Hematopoietic multipotent progenitor cell treated with erythropoietin and hydrocortisone succinate and interleukin-3 and kit ligand, for 15 days (in vitro differentiated cells): Measurements from ENCODE around the gene SCYGR1.
"Not testable (repeated sequence)": the region's sequence is repeated elsewhere in the genome, so short reads cannot be mapped to it uniquely, and the experiment has no call there.

Source experiments
- DNase-seq: peaks from one replicate; pipeline ENCODE4 v3.0.0-alpha.2; 2015; ENCODE audit warnings: low spot score

SCYGR1 gene

DNA sequence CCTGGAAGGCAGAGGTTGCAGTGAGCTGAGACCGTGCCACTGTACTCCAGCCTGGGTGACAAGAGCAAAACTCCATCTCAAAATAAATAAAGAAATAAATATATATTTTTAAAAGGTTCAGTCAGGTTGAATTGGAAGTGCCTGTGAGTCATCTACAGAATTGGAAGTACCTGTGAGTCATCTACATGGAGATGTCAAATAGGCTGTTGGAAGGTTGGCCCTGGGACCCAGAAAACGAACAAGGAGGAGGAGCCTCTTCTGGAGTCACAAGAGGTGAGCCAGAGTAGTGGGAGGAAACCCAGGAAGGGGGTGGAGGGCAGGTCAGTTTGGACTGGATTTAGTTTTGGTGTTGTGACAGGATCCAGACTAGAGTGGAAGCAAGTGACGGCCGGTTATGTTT, 15.2 kb upstream of the SCYGR1 start:
- DNase-seq, result no peak

DNA sequence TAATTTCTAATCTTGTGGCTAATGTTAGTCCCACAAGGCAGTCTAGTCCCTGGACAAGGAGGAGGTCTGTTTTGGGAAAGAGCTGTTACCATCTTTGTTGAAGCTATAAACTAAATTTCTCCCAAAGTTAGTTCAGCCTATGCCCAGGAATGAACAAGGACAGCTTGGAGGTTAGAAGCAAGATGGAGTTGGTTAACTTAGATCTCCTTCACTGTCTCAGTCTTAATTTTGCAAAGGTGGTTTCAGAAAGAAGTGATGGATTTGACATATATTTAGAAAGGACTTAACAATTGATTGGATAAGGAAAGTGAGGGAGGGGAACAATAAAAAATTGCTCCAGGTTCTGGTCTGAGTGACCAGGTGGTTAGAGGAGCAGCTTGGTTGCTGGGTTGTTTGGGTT, 14.6 kb upstream of the SCYGR1 start:
- no peak for DNase-seq

DNA sequence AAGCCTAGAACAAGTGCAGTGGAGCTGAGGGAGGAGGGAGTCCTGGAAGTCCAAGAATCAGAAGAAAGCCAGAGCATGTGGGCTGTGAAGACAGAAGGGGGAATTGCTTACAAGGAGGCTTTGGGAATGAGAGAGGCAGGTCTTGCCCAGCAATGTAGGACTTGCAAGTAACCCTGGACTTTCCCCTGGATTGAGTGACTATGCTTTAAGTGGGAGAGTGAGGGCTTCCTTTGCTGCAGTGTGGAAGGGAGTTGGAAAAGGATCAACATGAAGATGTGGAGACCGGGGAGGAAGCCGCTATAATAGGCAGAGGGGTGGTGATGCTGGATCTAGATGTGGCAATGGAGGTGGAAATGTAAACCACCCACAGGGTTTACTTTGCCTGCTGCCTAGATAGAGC, 13.8 kb upstream of the SCYGR1 start:
- no peak for DNase-seq

DNA sequence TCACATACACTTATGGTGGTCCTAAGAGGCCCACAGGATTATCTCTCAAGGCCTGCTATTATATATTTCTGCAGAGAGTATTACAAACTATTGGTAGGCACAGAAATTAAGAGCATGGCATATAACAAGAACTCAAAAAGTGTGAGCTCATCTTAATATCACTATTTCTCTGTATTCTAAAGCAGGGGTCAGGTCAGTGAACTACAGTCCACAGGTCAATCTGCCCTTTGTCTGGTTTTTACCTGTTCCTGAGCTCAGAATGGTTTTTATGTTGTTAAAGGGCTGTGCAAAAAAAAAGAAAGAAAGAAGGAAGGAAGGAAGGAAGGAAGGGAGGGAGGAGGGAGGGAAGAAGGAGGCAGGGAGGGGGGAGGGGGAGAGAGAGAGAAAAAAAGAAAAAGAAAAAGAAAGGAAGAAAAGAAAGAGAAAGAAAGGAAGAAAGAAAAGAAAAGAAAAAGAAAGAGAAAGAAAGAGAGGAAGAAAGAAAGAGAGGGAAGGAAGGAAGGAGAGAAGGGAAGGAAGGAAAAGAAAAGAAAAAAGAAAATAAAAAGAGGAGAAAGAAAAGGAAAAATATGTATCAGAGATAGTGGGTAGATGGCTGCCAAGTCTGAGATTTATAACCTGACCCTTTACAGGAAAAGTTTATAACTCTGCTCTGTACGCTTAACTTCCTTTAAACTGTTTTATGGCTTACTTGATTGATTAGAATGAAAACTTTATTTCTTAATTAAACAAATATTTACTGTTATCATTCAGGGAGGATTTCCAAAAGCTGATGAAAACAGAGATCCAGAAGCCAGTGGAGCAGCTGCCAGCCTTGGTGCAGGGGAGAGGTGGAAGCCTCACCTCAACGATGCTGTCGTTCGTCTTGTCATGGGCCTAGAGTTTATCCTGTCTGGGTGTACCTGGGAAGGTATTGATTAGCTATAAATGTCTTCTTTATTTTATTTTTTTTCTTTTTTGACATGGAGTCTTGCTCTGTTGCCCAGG, 11.2 kb upstream of the SCYGR1 start:
- DNase-seq, result no peak

DNA sequence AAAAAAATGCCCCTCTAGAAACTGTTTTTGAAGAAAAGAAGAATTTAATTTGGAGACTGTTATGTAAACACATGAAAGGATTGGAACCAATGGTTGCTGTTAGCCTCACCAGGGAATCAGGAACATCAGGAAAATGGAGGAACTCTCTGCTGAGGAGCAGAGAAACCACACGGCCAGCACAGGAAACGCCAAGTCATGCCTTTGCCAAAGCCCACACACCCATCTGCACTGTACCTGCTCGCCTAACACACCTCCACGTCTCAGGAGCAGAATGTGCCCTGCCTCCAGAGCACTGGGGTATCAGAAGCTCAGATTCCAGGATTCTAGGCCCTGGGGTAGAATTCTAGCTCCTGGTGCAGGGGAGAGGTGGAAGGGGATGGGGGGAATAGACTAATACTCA, 9.8 kb upstream of the SCYGR1 start:
- DNase-seq, result no peak

DNA sequence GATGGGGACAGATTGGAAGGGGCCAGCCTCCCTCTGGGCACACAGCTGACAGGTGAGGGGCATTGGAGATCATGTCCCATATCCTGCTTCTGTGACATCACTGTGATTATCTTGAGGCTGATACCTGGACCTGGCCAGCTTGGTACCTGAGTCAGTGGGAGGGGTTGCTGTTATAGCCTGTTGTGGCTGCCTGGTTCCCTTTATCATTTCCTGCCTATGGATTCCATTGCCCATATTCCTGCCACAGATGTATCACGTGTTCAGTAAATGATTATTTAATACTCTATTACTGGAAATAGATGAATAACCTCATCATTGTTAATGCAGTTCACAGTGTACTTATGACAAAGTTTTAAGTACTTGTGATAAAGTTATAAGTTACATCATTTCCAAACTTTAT, 7.8 kb upstream of the SCYGR1 start:
- DNase-seq, result no peak

DNA sequence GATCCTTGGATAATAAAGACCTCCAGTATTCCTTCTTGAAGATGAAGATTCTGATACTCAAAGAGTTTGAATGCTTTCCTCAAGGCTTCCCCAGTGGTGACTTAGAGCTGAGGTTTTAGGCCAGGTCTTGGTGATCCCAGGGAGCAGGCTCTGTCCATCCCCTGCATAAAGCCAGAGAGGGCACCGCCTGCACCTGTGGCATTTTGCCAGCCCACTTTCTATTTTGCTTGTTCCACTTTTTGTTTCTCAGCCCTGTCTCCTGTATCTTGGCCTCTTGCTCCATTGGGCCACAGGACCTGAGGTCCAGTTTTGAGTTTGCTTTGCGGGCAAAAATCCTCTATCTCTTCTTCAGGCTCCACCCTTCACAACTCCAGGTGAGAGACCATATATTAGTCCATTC, 6.7 kb upstream of the SCYGR1 start:
- DNase-seq, result no peak

DNA sequence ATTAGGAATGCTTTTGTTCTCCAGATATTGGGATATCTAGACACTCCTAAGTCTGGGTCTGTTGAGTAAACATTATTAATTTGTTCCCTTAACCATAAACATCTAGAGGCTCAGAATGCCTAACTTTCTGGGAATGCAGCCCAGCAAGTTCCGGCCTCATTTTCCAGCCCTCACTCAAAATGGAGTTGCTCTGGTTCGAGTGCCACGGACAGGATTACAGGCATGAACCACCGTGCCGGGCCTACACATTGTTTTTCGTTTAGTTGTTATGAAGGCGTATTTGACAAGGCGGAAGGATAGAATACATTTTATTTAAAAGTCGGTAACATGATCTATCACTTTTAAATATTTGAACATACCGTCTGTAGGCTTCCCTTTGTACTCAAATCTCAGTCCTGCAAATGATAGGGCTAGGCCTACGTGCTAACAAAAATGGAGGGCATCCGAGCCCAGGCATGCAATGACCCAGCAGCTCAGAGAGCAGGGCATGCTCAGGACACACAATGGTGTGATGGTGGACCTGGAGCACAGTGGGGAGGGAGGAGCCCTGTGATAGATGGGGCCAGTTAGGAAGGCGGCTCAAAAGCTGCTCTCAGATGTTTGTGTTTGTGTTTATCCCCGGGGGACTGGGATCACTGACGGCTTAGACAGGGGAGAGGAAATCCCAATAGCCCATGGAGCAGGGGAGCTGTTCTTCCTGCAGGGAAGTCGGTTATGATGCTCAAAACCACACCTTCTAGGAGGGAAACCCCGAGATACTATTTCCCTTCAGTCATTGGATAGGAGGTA, 2.9 kb upstream of the SCYGR1 start:
- DNase-seq, result no peak

DNA sequence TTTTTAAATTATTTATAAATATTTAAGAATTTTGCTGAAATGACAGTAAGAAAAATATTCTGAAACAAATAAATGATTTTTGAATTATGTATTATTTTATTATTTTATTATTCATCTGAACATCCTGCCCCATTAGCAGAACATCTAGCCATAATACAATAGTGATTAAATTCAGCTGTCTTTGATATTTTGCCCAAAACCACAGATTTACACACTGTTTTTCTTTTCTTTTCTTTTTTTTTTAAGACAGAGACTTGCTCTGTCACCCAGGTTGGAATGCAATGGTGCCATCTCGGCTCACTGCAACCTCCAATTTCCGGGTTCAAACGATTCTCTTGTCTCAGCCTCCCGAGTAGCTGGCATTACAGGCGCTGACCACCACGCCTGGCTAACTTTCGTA, 1.9 kb upstream of the SCYGR1 start:
- no peak for DNase-seq

DNA sequence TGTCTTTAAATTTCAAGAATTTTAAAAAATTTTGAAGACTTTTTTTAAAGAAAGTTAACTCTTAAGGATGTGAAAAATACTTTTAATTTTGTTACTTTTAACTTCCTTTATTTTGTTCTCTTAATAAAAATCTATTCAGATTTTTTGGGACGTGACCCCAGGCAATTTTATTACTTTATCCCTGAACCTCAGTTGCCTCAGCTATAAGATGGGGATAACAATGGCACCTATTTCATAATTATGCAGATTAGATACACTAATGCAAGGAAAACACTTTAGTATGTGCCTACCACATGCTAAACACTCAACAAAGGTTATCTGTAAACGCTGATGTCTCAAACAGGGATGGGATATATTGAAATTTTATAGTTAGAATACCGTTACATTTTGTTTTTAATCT, 1.5 kb upstream of the SCYGR1 start:
- DNase-seq, result no peak

DNA sequence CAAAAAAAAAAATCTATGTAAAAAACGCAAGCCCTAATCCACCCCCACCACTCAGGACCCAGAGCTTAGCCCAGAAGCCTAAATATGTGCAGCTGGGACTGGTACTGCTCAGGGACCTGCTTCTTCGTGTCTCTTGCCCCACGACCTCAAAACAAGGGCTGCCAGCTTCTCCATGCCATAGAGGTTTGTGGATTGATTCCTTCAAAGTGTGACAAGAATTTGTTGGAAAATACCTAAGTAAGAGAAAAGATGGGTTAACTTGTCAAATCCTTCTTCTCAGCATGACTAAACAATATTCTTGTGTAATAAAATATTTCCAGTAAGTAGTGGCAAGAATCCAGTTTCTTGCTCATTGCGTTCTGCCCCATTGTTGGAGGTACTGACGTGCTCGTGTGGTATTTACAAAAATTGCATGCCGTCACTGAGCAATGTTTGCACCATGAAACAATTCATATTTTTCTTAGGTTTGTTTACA, 825 bp upstream of the SCYGR1 start:
- DNase-seq, result no peak

DNA sequence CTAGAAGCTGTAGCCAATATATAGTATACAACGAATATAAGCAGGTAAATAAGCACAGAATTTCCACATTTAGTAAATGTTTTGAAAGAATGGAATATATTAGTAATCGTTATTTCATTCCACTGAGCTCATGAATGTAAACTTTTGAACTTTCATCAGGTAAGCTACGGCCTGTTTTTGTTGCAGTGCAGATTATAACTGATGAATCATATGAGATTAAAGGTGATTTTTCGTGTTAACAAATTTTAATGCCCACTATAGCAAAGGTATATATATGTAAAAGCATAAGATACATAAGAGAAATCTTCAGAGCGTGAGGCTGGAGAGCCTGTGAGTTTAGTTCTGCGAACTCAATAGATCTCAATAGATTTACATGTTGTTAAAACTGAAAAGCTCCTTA, 1.1 kb downstream of the SCYGR1 start:
- no peak for DNase-seq

DNA sequence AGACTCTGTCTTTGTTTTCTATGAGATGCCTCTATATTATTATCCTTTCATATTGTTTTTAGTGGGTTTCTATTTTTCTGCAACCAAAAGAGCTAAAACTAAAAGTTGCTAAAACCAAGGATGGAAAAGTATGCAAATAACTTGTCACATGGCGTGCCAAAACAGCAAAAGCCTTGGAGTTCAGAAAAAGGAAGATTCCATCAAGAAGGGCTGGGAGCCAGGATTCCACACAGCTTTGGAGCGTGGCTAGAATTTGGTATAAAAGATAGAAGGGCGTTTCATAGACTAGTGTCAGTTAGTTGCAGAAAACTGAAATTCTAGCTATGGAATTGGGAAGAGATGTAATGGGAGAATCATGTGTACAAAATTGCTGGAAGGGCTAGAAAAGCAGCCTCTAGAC, 4.1 kb downstream of the SCYGR1 start:
- no peak for DNase-seq

DNA sequence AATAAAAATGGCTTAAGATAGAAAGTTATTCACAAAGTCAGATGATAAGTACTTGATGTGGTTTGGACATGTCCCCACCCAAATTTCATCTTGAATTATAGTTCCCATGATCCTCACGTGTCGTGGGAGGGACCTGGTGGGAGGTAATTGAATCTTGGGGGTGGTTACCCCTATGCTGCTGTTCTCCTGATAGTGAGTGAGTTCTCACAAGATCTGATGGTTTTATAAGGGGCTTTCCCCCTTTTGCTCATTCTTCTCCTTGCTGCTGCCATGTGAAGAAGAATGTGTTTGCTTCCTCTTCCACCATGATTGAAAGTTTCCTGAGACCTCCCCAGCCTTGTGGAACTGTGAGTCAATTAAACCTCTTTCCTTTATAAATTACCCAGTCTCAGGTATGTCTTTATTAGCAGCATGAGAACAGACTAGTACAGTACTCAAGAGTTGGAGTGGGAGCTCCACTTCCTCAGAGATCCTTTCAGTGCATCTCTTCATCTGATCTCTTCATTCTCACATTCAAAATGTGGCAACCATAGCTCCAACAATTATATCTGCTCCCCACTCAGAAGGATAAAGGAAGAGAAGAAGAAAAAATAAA, 5.4 kb downstream of the SCYGR1 start:
- DNase-seq, result not testable (repeated sequence)

DNA sequence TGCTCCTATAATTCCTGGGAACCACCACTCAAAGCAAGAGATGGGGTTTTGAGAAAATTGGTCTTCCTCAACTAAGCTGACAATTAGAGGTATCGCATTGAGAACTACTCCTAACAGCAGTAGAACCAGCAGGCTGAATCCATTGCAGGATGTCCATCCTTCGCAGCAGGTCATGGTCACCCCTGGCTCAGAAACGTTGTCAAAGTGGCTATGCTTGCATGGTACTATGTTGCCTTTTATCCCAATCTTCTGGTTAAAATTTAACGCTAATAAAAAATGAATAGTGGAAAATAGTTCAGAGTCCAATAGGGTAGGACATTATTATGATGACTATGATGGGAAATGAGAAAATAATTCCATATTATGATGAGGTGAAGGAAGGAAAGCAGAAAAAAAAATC, 8.7 kb downstream of the SCYGR1 start, which contains the start of gene TM4SF20:
TSS of gene TM4SF20 (minus strand) at position 212 of the 400 bp plus-strand sequence. CDS start at position 174, 38 bp downstream.
- DNase-seq, result no peak

DNA sequence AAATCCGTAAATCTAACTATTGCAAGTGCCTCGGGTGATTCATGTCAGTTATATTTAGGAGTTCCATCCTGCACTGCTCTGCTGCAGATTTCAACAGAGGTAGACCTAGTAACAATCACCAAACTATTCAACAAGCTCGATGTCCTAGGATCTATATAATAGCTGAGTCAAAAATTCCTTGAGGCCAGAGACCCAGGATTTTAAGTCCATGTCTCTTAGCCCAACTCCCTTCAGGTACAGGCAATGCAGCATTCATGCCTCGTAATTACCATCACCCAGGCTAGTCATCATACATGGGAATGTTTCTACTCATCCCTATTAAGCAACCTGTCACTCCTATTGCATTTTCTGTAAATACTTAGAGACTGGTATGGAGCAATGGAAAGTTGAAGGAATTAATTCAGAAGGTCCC, 9.4 kb downstream of the SCYGR1 start:
- DNase-seq, result no peak

DNA sequence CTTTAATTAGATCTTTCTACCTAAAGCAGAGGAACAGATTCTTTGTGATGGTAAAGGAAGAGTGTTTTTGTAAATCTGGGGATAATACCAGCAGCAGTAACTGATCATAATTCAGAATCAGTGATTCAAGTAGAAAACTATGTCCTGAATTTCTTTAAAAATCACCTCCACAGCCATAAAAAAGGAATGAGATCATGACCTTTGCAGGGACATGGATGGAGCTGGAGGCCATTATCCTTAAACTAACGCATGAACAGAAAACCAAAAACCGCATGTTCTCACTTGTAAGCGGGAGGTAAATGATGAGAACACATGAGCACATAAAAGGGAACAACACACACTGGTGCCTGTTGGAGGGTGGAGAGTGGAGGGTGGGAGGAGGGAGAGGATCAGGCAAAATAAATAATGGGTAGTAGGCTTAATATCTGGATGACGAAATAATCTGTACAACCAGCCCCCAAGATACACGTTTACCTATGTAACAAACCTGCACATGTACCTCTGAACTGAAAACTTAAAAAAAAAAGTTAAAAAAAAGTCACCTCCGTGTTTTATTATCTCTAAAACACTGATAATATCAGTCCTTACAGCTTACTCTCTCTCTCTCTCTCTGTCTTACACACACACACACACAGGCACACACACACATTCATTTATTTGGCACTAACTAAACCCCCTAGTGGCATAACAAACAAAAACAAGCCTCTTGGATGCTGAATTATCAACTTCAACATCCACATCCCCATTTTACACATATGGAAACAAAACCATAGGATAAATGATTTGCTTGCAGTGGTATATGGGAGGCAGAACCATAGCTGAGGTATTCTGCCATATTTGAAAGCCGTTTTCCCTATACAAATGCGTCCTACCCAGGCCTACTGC, 10.0 kb downstream of the SCYGR1 start:
- DNase-seq, result no peak

DNA sequence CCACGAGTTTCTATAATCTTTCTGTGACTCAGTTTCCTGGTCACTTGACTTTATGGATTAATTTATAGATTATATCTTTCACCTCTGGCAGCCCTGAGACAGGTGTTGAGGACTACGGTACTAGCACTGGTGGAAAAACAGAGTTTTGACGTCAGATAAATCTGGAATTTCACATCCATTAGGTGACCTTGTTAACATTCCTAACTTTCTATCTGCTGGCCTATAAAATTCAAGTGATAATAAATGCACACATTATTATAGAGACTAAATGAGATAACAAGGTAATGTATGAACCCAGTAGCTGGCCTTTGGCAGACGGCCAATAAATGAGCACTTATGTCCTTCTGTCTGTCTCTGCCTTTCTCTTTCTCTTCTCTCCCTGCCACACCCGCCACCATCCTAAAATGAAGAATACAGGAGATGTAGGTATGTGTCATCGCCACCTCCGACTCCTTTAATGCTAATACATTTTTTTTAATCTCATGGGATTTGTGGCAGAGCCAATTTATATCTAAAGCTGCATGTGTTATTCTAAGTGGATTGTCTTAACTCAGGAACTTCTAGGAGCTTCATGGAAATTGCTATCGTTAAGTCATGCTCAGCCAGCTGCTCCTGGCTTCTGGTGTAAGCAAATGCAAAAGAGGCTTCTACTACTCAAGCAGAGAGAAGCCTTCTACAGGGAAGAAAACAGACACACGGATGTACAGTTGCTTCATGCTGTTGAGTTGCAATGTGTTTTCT, 10.9 kb downstream of the SCYGR1 start:
- DNase-seq, result no peak

DNA sequence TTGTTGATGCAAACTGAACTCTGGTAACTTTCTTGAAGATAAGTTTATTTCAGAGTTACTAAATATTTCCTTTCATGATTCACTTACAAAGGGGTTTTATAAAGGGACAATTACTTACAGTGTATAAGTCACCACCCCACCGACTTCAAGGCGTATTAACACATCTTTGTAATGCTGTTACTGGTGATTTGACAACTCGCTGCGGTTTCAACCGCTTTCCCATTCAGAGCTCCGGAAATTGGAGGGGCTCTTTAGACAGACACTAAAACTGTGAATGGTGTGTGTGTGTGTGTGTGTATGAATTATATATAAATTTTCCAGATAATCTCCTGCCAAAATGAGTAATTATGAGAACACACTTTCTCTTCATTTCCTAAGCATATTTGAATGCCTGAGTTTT, 13.6 kb downstream of the SCYGR1 start:
- no peak for DNase-seq

DNA sequence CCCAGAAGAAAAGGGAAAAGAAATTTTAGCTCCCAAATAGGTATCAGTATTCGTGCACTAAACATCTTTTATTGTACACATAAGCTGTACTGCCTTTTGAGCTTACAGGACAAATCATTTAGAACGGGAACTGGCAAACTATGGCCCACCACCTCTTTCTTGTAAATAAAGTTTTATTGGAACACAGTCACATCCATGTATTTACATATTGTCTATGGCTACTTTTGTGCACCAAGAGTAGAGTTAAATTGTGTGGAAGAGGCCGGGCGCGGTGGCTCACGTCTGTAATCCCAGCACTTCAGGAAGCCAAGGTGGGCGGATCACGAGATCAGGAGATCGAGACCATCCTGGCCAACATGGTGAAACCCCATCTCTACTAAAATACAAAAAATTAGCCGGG, 14.4 kb downstream of the SCYGR1 start:
- no peak for DNase-seq

DNA sequence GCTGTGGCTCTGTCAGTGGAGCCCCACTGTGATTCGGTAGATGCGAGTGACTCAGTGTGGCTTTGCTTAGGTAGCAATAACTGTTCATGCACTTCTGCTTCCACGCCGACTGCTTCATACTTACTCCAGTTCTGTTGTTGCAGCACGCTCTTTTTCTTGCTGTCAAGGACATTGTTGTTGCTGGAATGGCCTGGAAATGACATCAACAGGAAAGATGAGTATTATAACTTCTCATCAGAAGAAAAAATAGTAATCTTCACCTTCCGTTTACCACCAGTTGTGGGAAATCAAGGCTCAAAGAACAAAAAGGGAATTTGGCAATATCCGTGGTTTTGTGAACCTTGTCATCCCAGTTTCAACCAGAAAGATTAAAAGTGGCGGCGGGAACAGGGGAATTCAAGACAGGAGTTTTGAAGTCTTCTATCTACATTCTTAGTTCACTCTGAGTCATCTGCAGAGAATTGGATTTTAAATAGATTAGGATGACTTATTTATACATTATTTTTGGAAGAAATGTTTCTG, 16.9 kb downstream of the SCYGR1 start:
- DNase-seq, result no peak
